ENCODE measurements around the gene PDLIM1. TPM values are rescaled to one million over a fixed set of nuclear protein-coding genes. Genes with fewer than 3 reads are reported as not detected.

PDLIM1 gene
- total and polyA plus RNA-seq, 2 of the 8 experiments (the other 6 are each of a cell fraction or from before 2014, with no cell fraction given), result 169 to 245 TPM

DNA sequence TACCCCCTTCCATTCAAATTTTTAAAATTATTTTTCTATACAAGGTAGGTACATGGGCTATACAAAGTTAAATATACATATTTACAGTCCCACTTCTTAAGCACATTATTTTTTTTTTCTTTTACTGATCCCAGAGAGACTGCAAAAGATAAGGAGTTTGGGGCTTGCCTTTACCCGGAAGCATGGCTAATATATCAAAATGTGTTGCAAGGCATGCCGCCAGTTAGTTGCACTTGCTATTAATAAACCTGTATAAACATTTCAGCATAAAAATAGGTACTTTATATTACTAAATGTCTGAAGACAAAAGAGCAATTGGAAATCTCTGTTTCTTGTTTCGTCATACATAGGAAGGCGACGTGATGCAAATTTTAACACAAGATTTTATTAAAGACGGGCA, 21.5 kb upstream of the PDLIM1 start:
- H2AFZ ChIP-seq (ENCODE audit: low read length), result no peak overlapping the region
- no peaks in the 10 kb centered on the region for H4K20me1 ChIP-seq (replicated peaks in 1 of 2; ENCODE audit: control insufficient read depth in 1 of 2, insufficient read depth in 2 of 2, low read length in 2 of 2)
- H3K27ac ChIP-seq (ENCODE audit: low read depth, low read length), result no peak overlapping the region
- H2AK5ac ChIP-seq (ENCODE audit: low read depth, low read length), result no peak overlapping the region
- no peak for FAIRE-seq
- H4K8ac ChIP-seq (ENCODE audit: extremely low read depth, insufficient read depth, low read length), result no peak overlapping the region
- H3K4me1 ChIP-seq (replicated peaks in 1 of 4; ENCODE audit: control insufficient read depth in 3 of 4, insufficient read depth in 4 of 4, low read length in 3 of 4), result peaks cover 0 to 15% (median 5%) of the 10 kb centered on the region in 4 experiments; a peak in 6 of 7 replicates
- no peak for DNase-seq (ENCODE audit: low read depth in 1 of 2, low spot score in 2 of 2)
- no peak overlapping the region for H2BK12ac ChIP-seq (ENCODE audit: low read depth, low read length)
- no peak overlapping the region for H2BK120ac ChIP-seq (replicated peaks; ENCODE audit: low read depth, low read length)
- no peak overlapping the region for H3K14ac ChIP-seq (ENCODE audit: insufficient read length)
- 82% methylated on average over 6 of the region's 6 CpGs; no CpG with 5 or more reads in 1 of the 2 experiments for WGBS, 2 experiments (ENCODE audit: extremely low coverage in 1 of 2, insufficient coverage in 1 of 2, insufficient read length in 1 of 2, insufficient replicate concordance in 2 of 2, low coverage in 1 of 2, low lambda C conversion rate in 2 of 2, missing lambda C conversion rate in 1 of 2)
- H3K79me2 ChIP-seq (ENCODE audit: control insufficient read depth in 1 of 2, insufficient read depth in 2 of 2, low read length in 2 of 2), result no peaks in the 10 kb centered on the region
- H3K4me3 ChIP-seq (ENCODE audit: extremely low read depth in 1 of 4, insufficient read depth in 2 of 4, low read depth in 3 of 4, low read length in 4 of 4), result no peak overlapping the region
- H4K5ac ChIP-seq (ENCODE audit: insufficient read length, low read depth, low read length), result no peak overlapping the region
- H3K4ac ChIP-seq (replicated peaks; ENCODE audit: insufficient read length, low read depth, low read length), result no peak overlapping the region
- no peak overlapping the region for H3K4me2 ChIP-seq (ENCODE audit: insufficient read depth in 1 of 2, low read depth in 2 of 2, low read length in 2 of 2)
- no peak overlapping the region for H3K23ac ChIP-seq (ENCODE audit: insufficient read length)
- TF ChIP-seq TBP (IDR thresholded peaks at IDR 0.05; ENCODE audit: low read depth, low read length), result no peak
- no peak for TF ChIP-seq GTF2F1 (IDR thresholded peaks at IDR 0.05; ENCODE audit: borderline replicate concordance, low read depth, low read length)
- no peak for TF ChIP-seq SP1 (IDR thresholded peaks at IDR 0.05; ENCODE audit: low read depth, low read length)
- TF ChIP-seq CREB1 (IDR thresholded peaks at IDR 0.05), result no peak
- no peak for TF ChIP-seq SAP30 (IDR thresholded peaks at IDR 0.05; ENCODE audit: insufficient read depth, insufficient replicate concordance, low read length)
- no peak overlapping the region for H3K9ac ChIP-seq (replicated peaks in 1 of 4; ENCODE audit: extremely low read depth in 1 of 4, low read depth in 3 of 4, low read length in 3 of 4)
- H2BK20ac ChIP-seq (ENCODE audit: low read length), result no peak overlapping the region
- no peak overlapping the region for H3K18ac ChIP-seq (ENCODE audit: extremely low read depth, low read length)
- H4K91ac ChIP-seq (replicated peaks; ENCODE audit: insufficient read length, low read length), result no peak overlapping the region
- H3K79me1 ChIP-seq (ENCODE audit: low read depth, low read length), result no peaks in the 10 kb centered on the region
- no peaks in the 10 kb centered on the region for H3K23me2 ChIP-seq (ENCODE audit: low read depth, low read length)
- no peaks in the 10 kb centered on the region for H3K27me3 ChIP-seq (replicated peaks in 1 of 4; ENCODE audit: control insufficient read depth in 3 of 4, extremely low read depth in 1 of 4, insufficient read depth in 3 of 4, low read length in 3 of 4)
- POLR2A ChIA-PET (ENCODE audit: partially characterized antibody), result no interaction called here
- H3K56ac ChIP-seq (replicated peaks; ENCODE audit: insufficient read length, low read depth, low read length), result no peak overlapping the region
- CTCF ChIA-PET (ENCODE audit: partially characterized antibody), result no interaction called here
- no peak overlapping the region for H2BK5ac ChIP-seq (ENCODE audit: low read depth, low read length)
- no peaks in the 10 kb centered on the region for H3K9me3 ChIP-seq (ENCODE audit: insufficient read depth in 2 of 2, low read depth in 1 of 2, low read length in 1 of 2)
- H3K36me3 ChIP-seq (ENCODE audit: control insufficient read depth in 2 of 4, insufficient read depth in 4 of 4, low read length in 3 of 4), result 0 out of 8 replicates have a peak, but pooled peaks cover 0 to 3% (median 0%) of the 10 kb centered on the region in 4 experiments
- no peak overlapping the region for H2BK15ac ChIP-seq (ENCODE audit: low read length)

All from H1 (cell line).